GM10266 (cell line): ENCODE data around the gene IDH3B.

ENCODE experiments used
- DNase-seq: peaks from one replicate; pipeline ENCODE4 v3.0.0; 2012; ENCODE audit errors: extremely low spot score
- TF ChIP-seq, protein P1 (sequence below): IDR thresholded peaks from 2 replicates; pipeline ENCODE4 v1.5.1; 2012; ENCODE audit warnings: mild to moderate bottlenecking, low read depth; ENCODE audit not compliant: control insufficient read depth, insufficient read depth; ENCODE audit errors: missing control alignments

Gene IDH3B

DNA sequence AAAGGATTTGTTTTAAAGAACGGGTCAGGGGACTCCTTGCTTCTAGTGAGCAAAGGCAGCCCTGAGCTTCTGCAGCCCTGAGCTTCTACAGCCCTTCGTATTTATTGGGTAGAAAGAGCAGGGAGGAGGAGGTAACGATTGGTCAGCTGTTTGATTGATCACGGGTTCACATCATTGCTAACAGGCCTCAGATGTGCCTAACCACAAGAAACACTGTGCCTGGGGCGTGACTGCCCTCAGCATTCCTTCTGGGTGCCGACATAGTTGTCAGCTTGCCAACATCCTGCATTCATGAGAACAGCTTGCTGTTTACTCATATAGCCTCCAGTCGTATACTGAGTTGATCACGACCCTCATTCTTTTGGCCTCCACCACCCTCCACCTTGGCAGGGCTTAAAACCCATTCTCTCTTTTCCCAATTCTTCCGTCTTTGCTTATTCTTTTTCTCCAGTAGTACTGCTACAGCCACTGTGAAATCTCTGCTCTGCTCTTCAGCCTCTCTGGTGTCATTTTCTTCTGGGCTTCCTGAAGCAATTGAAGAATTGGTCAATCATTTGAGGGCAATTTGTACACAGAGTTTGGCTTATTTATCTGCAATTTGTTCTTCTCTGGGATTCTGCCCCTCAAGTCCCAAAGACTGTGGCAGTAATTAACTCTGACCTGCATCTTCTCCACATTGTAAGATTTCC is 37.0 kb downstream of the IDH3B start:
- TF ChIP-seq, protein P1, sequence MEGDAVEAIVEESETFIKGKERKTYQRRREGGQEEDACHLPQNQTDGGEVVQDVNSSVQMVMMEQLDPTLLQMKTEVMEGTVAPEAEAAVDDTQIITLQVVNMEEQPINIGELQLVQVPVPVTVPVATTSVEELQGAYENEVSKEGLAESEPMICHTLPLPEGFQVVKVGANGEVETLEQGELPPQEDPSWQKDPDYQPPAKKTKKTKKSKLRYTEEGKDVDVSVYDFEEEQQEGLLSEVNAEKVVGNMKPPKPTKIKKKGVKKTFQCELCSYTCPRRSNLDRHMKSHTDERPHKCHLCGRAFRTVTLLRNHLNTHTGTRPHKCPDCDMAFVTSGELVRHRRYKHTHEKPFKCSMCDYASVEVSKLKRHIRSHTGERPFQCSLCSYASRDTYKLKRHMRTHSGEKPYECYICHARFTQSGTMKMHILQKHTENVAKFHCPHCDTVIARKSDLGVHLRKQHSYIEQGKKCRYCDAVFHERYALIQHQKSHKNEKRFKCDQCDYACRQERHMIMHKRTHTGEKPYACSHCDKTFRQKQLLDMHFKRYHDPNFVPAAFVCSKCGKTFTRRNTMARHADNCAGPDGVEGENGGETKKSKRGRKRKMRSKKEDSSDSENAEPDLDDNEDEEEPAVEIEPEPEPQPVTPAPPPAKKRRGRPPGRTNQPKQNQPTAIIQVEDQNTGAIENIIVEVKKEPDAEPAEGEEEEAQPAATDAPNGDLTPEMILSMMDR: no peak
- no peak for DNase-seq

- DNase-seq: no peak
- TF ChIP-seq, protein P1: no peak
Observed at GRCh38 chr20:2625062-2625461, 39.0 kb downstream of the IDH3B start.

- TF ChIP-seq, protein P1: no peak
- DNase-seq: no peak
Observed at GRCh38 chr20:2624190-2624589, 39.8 kb downstream of the IDH3B start.

- TF ChIP-seq, protein P1: no peak
- no peak for DNase-seq
Observed at GRCh38 chr20:2619961-2620595, 43.9 kb downstream of the IDH3B start.

DNA sequence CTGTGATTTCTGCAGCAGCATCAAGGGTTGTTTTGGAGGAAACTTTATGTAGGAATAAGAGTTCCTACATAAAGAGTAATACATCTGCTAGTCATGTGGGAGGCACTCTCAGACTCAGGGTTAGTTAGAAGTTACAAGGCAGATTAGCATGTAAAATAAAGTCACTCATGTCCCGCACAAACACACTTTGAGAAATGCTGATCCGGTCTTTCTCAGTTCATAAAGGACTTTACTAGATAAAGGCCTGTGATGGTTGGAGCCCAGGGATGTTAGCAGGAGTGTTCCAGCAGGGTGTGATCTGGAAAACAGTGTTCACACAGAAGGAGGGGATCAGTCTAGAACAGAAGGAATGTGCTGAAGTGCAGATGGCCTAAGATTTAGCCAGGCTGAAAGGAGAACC is 44.7 kb downstream of the IDH3B start:
- DNase-seq: no peak
- TF ChIP-seq, protein P1: no peak

DNA sequence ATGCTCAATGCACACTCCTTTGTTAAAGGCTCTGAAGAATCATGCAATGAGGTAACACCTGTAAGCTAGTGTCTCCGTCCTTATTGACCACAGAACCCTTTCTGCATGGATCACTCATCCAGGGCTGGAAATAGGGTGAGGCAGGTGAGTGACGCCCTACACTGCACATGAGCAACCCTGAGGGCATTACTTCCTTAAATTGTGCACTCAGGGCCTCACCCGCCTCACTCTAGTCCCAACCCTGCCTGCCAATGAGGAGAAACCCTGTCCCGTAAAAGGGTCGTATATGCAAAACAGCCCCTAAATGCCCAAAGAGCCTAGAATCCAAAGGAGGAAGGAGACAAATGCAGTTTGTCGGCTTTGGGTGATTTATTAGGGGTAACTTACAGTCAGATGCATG is 45.2 kb downstream of the IDH3B start:
- DNase-seq: no peak
- TF ChIP-seq, protein P1: no peak

- DNase-seq: no peak
- TF ChIP-seq, protein P1: no peak
Observed at GRCh38 chr20:2617099-2617714, 46.8 kb downstream of the IDH3B start.
